Measurements from ENCODE around the gene SLC2A10. TPM values are rescaled to one million over a fixed set of nuclear protein-coding genes. Genes with fewer than 3 reads are reported as not detected.

The SLC2A10 gene
- total and polyA plus RNA-seq, 10 of the 15 experiments (the other 5 are each of a cell fraction or from before 2014, with no cell fraction given) = not detected

- TF ChIP-seq, protein P1, sequence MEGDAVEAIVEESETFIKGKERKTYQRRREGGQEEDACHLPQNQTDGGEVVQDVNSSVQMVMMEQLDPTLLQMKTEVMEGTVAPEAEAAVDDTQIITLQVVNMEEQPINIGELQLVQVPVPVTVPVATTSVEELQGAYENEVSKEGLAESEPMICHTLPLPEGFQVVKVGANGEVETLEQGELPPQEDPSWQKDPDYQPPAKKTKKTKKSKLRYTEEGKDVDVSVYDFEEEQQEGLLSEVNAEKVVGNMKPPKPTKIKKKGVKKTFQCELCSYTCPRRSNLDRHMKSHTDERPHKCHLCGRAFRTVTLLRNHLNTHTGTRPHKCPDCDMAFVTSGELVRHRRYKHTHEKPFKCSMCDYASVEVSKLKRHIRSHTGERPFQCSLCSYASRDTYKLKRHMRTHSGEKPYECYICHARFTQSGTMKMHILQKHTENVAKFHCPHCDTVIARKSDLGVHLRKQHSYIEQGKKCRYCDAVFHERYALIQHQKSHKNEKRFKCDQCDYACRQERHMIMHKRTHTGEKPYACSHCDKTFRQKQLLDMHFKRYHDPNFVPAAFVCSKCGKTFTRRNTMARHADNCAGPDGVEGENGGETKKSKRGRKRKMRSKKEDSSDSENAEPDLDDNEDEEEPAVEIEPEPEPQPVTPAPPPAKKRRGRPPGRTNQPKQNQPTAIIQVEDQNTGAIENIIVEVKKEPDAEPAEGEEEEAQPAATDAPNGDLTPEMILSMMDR (IDR thresholded peaks at IDR 0.05 in 2 of 3, conservative IDR thresholded peaks at IDR 0.05 in 1 of 3; ENCODE audit: control insufficient read depth in 2 of 3, extremely low read depth in 1 of 3, insufficient read depth in 1 of 3, low read depth in 3 of 3, low read length in 3 of 3) = no peak
- no peak for TF ChIP-seq RCOR1 (conservative IDR thresholded peaks at IDR 0.05; ENCODE audit: low read depth, low read length)
- TF ChIP-seq SIX5 (IDR thresholded peaks at IDR 0.05; ENCODE audit: low read depth, low read length, severe bottlenecking) = no peak
- TF ChIP-seq ASH2L (IDR thresholded peaks at IDR 0.05; ENCODE audit: borderline replicate concordance, low read depth) = no peak
Observed at GRCh38 chr20:46673394-46674252, 35.8 kb upstream of the SLC2A10 start (continued).

DNA sequence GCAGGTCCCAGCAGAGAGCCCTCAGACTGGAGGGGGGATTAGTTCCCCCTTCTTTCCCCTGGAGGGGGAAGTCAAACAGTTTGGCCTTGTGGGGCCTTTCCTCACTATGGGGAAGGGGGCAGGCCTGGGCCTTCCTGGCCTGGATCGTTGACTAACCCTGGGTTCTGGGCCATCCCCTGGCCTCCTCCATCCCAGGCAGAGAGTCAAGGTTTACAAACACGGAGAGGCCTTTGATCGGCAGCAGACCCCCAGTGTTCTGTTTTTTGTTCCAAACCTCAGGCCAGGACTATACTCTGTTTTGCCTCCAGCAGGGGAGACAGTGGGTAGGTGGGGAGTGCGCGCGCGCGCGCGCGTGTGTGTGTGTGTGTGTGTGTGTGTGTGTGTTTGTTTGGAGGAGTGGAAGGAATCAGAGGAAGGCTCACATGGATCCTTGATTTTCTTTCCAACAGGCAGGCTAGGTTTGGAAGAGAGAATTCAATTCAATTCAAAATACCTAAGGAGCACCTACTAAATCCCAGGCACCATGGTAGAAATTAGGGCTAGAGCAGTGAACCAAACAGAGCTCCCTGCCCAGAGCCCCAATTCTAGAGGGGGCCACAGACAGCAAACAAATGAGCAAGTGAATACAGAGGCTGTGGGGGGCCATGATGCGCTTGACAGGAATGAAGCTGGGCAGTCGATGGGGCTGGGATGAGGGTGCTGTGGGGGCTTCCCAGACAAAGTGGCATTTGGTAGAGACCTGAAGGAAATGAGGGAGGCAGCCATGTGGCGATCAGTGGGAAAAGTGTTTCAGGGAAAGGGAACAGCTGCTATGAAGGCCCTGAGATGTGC, 35.0 kb upstream of the SLC2A10 start:
- ChIA-PET SMC1A (ENCODE audit: uncharacterized antibody, unreplicated experiment) (no interaction called here), POLR2A (interaction anchor here (0.6 kb wide), 1 partner anchor 94 kb away, joined by 5 read pairs; no protein-coding TSS in a partner anchor), CTCF (no interaction called here), RAD21 (ENCODE audit: unreplicated experiment) (no interaction called here)
- no peak overlapping the region for H2AFZ ChIP-seq (ENCODE audit: control insufficient read depth, low read depth, low read length)
- no peaks in the 10 kb centered on the region for H3K36me3 ChIP-seq (ENCODE audit: control insufficient read depth in 2 of 2, insufficient read depth in 2 of 2, low read length in 1 of 2)
- ATAC-seq = no peak
- H3K4me1 ChIP-seq (ENCODE audit: control insufficient read depth, insufficient read depth, low read length) = no peaks in the 10 kb centered on the region
- no peaks in the 10 kb centered on the region for H3K79me2 ChIP-seq (ENCODE audit: control insufficient read depth, insufficient read depth, low read length)
- intact Hi-C loops (cut with micrococcal nuclease; ENCODE audit: unreplicated experiment) = no loop called here
- FAIRE-seq = no peak
- H4K20me1 ChIP-seq (ENCODE audit: control insufficient read depth, insufficient read depth) = no peaks in the 10 kb centered on the region
- 70% methylated on average over 14 of the region's 14 CpGs for WGBS (ENCODE audit: insufficient coverage, insufficient replicate concordance, low lambda C conversion rate, missing lambda C conversion rate)
- DNase-seq (ENCODE audit: low read depth, low spot score) = no peak
- H3K9ac ChIP-seq (ENCODE audit: control insufficient read depth, insufficient read depth, low read length) = no peak overlapping the region
- H3K4me2 ChIP-seq (ENCODE audit: control insufficient read depth, insufficient read depth) = no peak overlapping the region
- in situ Hi-C loops (cut with MboI) = no loop called here
- H3K4me3 ChIP-seq = no peak overlapping the region
- H3K27ac ChIP-seq (ENCODE audit: control insufficient read depth, insufficient read depth) = no peak overlapping the region
- H3K27me3 ChIP-seq (replicated peaks in 1 of 2; ENCODE audit: control insufficient read depth in 2 of 2, insufficient read depth in 2 of 2, low read length in 1 of 2) = no peaks in the 10 kb centered on the region
- no TSS peak for BruUV-seq (replicated peaks)
- H3K9me3 ChIP-seq (replicated peaks; ENCODE audit: control insufficient read depth, insufficient read depth, low read length) = no peaks in the 10 kb centered on the region; the same call in 2 of the 3 replicates
- TF ChIP-seq NFYB (IDR thresholded peaks at IDR 0.05; ENCODE audit: insufficient read depth, low read depth, low read length) (no peak), SRF (IDR thresholded peaks at IDR 0.05; ENCODE audit: low read depth in 2 of 2, low read length in 2 of 2) (no peak), MEF2B (IDR thresholded peaks at IDR 0.05; ENCODE audit: partially characterized antibody, poor library complexity, severe bottlenecking) (no peak), MLLT1 (IDR thresholded peaks at IDR 0.05) (no peak), JUNB (IDR thresholded peaks at IDR 0.05) (no peak), USF2 (IDR thresholded peaks at IDR 0.05; ENCODE audit: borderline replicate concordance, low read depth, low read length) (no peak), EP300 (IDR thresholded peaks at IDR 0.05; ENCODE audit: borderline replicate concordance in 1 of 2, control insufficient read depth in 1 of 2, low read depth in 2 of 2, low read length in 2 of 2) (no peak)
- TF ChIP-seq, protein P2, sequence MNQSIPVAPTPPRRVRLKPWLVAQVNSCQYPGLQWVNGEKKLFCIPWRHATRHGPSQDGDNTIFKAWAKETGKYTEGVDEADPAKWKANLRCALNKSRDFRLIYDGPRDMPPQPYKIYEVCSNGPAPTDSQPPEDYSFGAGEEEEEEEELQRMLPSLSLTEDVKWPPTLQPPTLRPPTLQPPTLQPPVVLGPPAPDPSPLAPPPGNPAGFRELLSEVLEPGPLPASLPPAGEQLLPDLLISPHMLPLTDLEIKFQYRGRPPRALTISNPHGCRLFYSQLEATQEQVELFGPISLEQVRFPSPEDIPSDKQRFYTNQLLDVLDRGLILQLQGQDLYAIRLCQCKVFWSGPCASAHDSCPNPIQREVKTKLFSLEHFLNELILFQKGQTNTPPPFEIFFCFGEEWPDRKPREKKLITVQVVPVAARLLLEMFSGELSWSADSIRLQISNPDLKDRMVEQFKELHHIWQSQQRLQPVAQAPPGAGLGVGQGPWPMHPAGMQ (IDR thresholded peaks at IDR 0.05; ENCODE audit: borderline replicate concordance) = no peak

Data from GM12878 (cell line).